Adrenal gland (tissue), 12 donors: ENCODE results near the gene MEI4. TPM values are rescaled to one million over a fixed set of nuclear protein-coding genes. Genes with fewer than 3 reads are reported as not detected.
"Not testable (repeated sequence)": the region's sequence is repeated elsewhere in the genome, so short reads cannot be mapped to it uniquely, and the experiment has no call there.

Experiments used
- DNase-seq, 7 donors: peaks; one replicate each; pipeline ENCODE4 v3.0.0-alpha.2; 2019 to 2020
- H3K27ac ChIP-seq, 5 donors: fragments of 200-600 bp; sonication (generic) in 4 of 5; 1 replicate in 3 of 5; 2 replicates in 2 of 5; pipeline versions ENCODE4 v1.5.1 to v1.8.0; 2016 to 2020; ENCODE audit warnings: mild to moderate bottlenecking in 1 of 5
- H3K27me3 ChIP-seq: fragments of 200-600 bp; 2 replicates; pipeline ENCODE4 v1.8.0; 2021
- H3K36me3 ChIP-seq, 2 donors: fragments of 200-600 bp; replicated peaks in 1 of 2; 1 replicate in 1 of 2; 2 replicates in 1 of 2; pipeline versions ENCODE4 v1.5.1 to v1.8.0; 2018 to 2022
- H3K4me1 ChIP-seq, 2 donors: fragments of 200-600 bp; replicated peaks in 1 of 2; 1 replicate in 1 of 2; 2 replicates in 1 of 2; pipeline versions ENCODE4 v1.5.1 to v1.8.0; 2018 to 2021
- H3K4me3 ChIP-seq, 4 donors: fragments of 200-600 bp; sonication (generic) in 3 of 4; one replicate each; pipeline ENCODE4 v1.5.1; 2016 to 2018
- H3K9me3 ChIP-seq, 3 donors: fragments of 200-600 bp; sonication (generic) in 1 of 3; replicated peaks in 1 of 3; 1 replicate in 2 of 3; 2 replicates in 1 of 3; pipeline versions ENCODE4 v1.5.1 to v1.8.0; 2016 to 2021
- POLR2A ChIP-seq, 2 donors: fragments of 450-650 bp; IDR thresholded peaks; one replicate each; pipeline ENCODE4 v1.6.1; 2017; ENCODE audit warnings: antibody characterized with exemption in 2 of 2, mild to moderate bottlenecking in 2 of 2, moderate library complexity in 1 of 2
- WGBS, 4 donors: extraction: QIAGEN DNeasy Blood & Tissue Kit in 2 of 4; methylation state at CpG; one replicate each; pipeline versions ENCODE4 v1.1.5 to v1.1.7; 2013 to 2017; 5-methylcytosine and 5-hydroxymethylcytosine counted together
- intact Hi-C, 2 donors: fragments of 100-400 bp; cut with DNase I; formaldehyde crosslinking; loops; one replicate each; pipeline versions ENCODE4 v1.14.1 to v1.15.0; 2022 to 2023
- polyA plus RNA-seq, 3 donors: library from polyadenylated mRNA; stranded (reverse); fragments of 200-250 nt in 2 of 3; fragments of 350-450 nt in 1 of 3; fragmentation: Illumina TruSeq in 1 of 3; extraction: RNeasy Lipid Tissue Mini Kit (QIAGEN cat#74804) in 1 of 3; gene quantifications; one replicate each; pipeline ENCODE4 v1.2.3, GENCODE V29; 2013 to 2014
- total RNA-seq, 9 donors: library from RNA; depleted of rRNA in 4 of 9; stranded (reverse); fragments of >200 nt in 4 of 9; fragments of 120-200 nt in 1 of 9; fragmentation: NEBNext Ultra II Directional in 1 of 9; extraction: Animal tissue kit (Norgen Biotek cat#: 25700) in 1 of 9; gene quantifications; one replicate each; pipeline versions ENCODE4 v1.1.0 to v1.2.4, GENCODE V29; 2013 to 2023
- TF ChIP-seq, protein P1 (sequence below), 6 experiments: fragments of 450-650 bp in 4 of 6; fragments of 200-600 bp in 2 of 6; sonication (generic) in 1 of 6; IDR thresholded peaks; 1 replicate in 5 of 6; 2 replicates in 1 of 6; pipeline versions ENCODE4 v1.5.1 to v1.8.0; 2016 to 2021; ENCODE audit warnings: antibody characterized with exemption in 6 of 6, mild to moderate bottlenecking in 2 of 6, moderate library complexity in 1 of 6
- donor health status: healthy with polysubstance abuse.
- donor health status: Bipolar disorder and iron deficiency.
- donor health status: DM: yes; HTN: yes; CAD: no.
- donor health status: DM: no; HTN: no; CAD: no.
- donor health status: DM: no; HTN: no; CAD: no.
- donor health status: DM: yes; HTN: yes; CAD: no.

The MEI4 gene
- total and polyA plus RNA-seq, 12 donors, result 0.16 to 2.8 (median 0.66) TPM

DNA sequence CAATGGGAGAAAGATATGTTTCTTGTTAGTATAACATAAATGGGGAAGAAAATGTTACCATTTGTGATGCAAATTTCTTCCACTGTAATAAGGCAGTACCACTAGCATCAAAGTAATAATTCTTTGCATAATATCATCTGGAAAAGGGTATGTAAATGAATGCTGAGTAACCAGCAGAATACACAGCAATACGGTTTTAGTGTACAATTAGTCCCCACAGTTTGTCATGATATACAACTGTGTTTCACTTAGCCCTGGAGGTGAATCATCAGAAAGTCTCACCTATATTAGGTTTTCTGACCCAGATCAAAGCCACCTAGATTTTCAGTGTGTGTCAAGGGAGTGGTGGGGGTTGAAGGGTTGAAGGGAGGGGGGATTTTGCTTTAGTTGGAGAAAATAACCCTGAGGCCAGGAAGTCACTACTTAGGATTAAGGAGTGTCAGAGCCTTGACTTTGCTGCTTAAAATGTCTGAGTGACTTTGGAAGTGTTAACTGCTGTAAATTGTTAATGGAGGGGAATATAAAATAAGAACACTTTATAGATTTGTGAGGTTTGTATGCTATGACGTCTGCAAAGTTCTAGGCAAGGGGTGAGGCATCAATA is 8.6 kb upstream of the MEI4 start:
- no peak overlapping the region for H3K27ac ChIP-seq
- H3K4me1 ChIP-seq, result no peaks in the 10 kb centered on the region
- no peak for DNase-seq
- 49 to 70% (median 58%) methylated on average over 2 of the region's 2 CpGs for WGBS, 4 donors
- H3K36me3 ChIP-seq, result no peaks in the 10 kb centered on the region
- H3K9me3 ChIP-seq, result no peaks in the 10 kb centered on the region
- TF ChIP-seq, protein P1, sequence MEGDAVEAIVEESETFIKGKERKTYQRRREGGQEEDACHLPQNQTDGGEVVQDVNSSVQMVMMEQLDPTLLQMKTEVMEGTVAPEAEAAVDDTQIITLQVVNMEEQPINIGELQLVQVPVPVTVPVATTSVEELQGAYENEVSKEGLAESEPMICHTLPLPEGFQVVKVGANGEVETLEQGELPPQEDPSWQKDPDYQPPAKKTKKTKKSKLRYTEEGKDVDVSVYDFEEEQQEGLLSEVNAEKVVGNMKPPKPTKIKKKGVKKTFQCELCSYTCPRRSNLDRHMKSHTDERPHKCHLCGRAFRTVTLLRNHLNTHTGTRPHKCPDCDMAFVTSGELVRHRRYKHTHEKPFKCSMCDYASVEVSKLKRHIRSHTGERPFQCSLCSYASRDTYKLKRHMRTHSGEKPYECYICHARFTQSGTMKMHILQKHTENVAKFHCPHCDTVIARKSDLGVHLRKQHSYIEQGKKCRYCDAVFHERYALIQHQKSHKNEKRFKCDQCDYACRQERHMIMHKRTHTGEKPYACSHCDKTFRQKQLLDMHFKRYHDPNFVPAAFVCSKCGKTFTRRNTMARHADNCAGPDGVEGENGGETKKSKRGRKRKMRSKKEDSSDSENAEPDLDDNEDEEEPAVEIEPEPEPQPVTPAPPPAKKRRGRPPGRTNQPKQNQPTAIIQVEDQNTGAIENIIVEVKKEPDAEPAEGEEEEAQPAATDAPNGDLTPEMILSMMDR (IDR thresholded peaks at IDR 0.05), result no peak
- TF ChIP-seq POLR2A (IDR thresholded peaks at IDR 0.05), result no peak
- intact Hi-C loops, result no loop called here
- no peak overlapping the region for H3K4me3 ChIP-seq
- no peaks in the 10 kb centered on the region for H3K27me3 ChIP-seq

DNA sequence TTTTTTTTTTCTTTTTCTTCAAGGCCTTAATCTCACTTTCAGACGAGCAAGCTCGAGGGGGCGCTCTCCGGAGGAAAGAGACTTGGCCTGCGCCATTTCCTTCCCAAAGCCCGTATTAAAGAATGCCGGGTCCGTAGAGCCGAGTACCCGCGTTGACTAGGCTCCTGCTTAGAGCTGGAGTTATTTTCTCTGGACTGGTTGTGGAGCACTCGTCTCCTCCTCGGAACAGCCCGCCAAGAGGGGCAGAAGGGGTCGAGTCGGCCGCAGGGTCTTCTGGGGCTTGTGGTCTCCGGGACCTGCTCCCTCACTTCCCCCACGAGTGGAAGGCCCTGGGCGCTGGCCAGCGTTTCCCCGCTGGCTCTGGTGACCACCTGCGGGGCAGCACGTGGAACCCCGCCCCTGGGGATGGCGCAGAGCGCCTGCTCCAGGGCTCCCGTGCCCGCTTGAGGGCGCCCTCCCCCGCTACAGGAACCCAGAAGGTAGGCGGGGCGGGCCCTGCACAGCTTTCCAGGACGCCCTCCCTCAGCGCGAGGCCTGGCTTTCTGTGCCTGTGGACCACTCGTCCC is 2.7 kb upstream of the MEI4 start:
- peak; percentile 78 to 82 (median 80) for DNase-seq
- Histone ChIP-seq H3K27me3 (no peaks in the 10 kb centered on the region), H3K4me1 (peaks cover 0 to 7% of the 10 kb centered on the region in 2 donors), H3K36me3 (no peaks in the 10 kb centered on the region), H3K4me3 (peak overlapping the region in 2 of 4 donors; percentile 38 to 52), H3K27ac (peak overlapping the region in 3 of 5 donors; percentile 53 to 71 (median 65)), H3K9me3 (no peaks in the 10 kb centered on the region)
- intact Hi-C loops, result no loop called here
- TF ChIP-seq, protein P1 (IDR thresholded peaks at IDR 0.05), result peak in 5 of 6 experiments; percentile 34 to 46 (median 41)
- no peak for TF ChIP-seq POLR2A (IDR thresholded peaks at IDR 0.05)
- WGBS, 4 donors, result 6 to 14% (median 12%) methylated on average over 15 to 37 of the region's 37 CpGs

- intact Hi-C loops, result no loop called here
- Histone ChIP-seq H3K36me3 (no peaks in the 10 kb centered on the region), H3K4me3 (no peak overlapping the region), H3K27me3 (no peaks in the 10 kb centered on the region), H3K27ac (no peak overlapping the region), H3K4me1 (peaks cover 0 to 7% of the 10 kb centered on the region in 2 donors), H3K9me3 (no peaks in the 10 kb centered on the region)
- no peak for DNase-seq
- TF ChIP-seq, protein P1 (IDR thresholded peaks at IDR 0.05), result no peak
- TF ChIP-seq POLR2A (IDR thresholded peaks at IDR 0.05), result no peak
These were observed 977 bp downstream of the MEI4 start for GRCh38 chr6:77653816-77654215.

DNA sequence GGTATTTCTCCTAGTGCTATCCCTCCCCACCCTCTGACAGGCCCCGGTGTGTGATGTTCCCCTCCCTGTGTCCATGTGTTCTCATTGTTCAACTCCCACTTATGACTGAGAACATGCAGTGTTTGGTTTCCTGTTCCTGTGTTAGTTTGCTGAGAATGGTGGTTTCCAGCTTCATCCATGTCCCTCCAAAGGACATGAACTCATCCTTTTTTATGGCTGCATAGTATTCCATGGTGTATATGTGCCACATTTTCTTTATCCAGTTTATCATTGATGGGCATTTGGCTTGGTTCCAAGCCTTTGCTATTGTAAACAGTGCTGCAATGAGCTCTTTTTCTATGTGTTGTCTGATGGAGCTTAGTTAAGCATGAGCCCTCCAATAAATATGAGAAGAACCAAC is 2.2 kb downstream of the MEI4 start:
- H3K27ac ChIP-seq, H3K9me3 ChIP-seq, H3K36me3 ChIP-seq, H3K4me3 ChIP-seq, H3K4me1 ChIP-seq, DNase-seq, H3K27me3 ChIP-seq, intact Hi-C loops: not testable (repeated sequence)
- 87 to 100% (median 92%) methylated on average over 1 of the region's 1 CpG for WGBS, 4 donors
